Activated CD8-positive, alpha-beta memory T cell treated with anti-CD3 and anti-CD28 coated beads for 4 hours (primary cell): ENCODE measurements around the gene CCSER1.
"Not testable (repeated sequence)": the region's sequence is repeated elsewhere in the genome, so short reads cannot be mapped to it uniquely, and the experiment has no call there.

Source experiments
- DNase-seq, 2 donors: peaks; one replicate each; pipeline ENCODE4 v3.0.0-alpha.2; 2020; ENCODE audit warnings: low read depth in 2 of 2

CCSER1 gene

DNA sequence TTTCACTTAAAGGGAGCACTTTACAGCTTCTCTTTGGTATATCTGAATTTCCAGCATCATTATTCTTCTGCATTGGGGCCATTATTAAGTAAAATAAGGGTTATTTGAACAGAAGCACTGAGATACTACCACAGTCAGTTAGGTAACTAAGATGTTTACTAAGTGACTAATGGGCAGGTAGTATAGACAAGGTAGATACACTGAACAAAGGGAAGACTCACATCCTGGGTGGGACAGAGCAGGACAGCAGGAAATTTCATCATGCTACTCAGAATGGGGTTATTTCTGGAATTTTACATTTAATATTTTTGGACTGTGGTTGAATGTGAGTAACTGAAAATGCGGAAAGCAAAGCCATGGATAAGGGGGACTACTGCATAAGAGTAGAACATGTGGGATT lies 316.0 kb downstream of the CCSER1 start:
- no peak for DNase-seq

DNA sequence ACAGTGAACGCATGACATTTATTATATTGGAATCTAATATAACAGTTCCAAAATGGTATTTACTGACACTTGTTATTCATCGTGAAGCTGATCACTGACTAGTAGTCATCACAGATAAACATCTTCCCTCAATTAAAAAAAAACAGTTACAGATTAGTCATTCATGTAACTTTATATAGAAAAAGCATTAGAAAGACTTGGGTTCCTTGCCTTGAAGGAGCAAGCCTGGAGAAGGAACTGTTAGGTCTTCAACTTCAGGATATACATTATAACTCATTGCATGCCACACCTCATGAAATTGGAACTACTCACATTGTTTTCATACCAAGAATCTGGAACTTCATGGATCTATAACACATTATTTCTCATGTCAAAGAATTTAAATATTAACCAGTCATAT lies 317.7 kb downstream of the CCSER1 start:
- no peak for DNase-seq

DNA sequence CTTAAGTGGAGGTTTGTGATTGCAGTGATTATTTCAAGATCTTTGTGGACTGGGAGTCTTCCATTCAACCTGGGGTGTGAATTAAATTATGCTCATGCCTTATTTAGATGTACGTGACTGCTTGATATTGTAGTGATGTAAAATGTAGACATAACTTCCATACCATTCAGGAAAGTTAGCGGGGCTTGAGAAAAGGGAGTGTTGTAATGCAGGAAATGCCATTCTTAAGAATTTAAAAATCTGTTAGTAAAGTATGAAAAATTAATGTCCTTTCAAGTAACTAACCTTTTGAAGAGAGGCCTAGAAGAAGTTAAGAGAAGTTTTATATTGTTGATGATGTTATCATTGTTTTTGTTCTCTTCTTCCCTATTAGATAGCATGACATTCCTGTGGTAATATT lies 318.2 kb downstream of the CCSER1 start:
- DNase-seq = no peak

DNA sequence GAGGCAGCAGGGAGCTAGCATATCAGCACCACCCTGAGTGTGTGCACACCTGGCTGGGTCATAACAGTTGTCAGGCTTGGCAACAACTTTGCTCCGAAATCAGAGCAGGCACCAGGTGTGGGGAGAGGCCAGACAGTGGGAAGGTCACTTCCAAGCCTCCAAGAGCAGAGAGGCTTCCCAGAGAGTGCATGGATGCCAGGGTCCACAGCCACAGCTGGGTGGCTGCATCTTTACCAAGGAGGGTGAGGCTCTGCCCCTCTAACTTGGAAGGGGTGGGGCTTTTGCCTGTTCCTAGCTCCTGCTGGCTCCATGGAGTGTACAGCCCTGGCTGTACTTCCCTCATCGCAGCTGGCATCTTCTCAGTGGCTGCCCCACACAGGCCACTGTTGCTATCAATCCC lies 322.4 kb downstream of the CCSER1 start:
- DNase-seq = no peak

DNA sequence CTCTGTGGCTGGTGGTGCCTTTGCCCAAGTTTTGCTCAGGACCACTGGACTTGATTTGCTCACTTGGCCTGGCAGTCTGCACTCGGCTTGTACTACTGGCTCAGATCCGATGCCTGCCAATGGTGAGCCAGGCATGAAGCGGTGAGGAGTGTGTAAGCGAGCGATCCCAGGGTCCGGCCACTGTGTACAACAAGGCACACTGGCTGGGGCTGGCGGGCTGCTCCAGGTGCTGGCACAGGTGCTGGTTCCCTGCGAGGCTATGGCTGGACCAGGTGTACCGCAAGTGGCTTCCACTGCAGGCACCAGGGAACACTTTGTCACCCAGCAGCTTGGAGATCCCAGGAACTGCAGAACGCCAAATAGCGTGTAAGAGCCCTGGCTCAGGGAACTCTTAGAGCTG lies 329.7 kb downstream of the CCSER1 start:
- DNase-seq = no peak

DNA sequence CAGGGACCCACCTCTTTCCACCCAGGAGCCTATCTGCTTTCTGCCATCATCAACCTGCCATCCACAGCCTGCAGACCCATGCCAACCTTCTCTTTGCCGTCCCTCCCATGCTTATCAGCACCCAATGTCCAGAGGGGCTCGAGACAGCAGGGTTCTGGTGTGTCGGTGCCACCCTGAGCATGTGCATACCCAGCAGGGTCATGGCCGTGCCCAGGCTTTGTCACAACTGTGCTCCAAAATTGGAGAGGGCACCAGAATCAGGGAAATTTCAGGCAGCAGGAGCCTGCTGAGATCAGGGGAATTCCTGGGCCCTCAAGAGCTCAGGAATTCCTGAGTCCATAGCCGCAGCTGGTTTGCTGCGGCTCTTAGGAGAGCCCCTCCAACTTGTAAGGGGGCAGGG lies 330.6 kb downstream of the CCSER1 start:
- no peak for DNase-seq

DNA sequence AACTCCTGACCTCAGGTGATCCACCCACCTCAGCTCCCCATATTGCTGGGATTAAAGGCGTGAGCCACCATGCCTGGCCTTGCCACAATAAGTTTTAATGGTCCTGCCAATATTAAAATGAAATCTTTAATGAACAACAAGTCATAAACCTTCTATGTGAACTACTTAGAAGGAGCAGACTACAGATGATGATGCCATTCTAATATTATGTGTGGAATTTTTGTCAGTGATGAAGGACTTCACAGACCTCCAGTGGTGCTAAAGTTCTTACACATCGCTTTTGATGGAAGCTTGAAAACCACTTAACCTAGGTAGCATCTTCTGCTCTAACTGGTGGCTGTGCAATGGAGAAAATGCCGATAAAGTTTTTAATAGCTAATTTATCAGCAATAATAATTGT lies 331.4 kb downstream of the CCSER1 start:
- no peak for DNase-seq

DNA sequence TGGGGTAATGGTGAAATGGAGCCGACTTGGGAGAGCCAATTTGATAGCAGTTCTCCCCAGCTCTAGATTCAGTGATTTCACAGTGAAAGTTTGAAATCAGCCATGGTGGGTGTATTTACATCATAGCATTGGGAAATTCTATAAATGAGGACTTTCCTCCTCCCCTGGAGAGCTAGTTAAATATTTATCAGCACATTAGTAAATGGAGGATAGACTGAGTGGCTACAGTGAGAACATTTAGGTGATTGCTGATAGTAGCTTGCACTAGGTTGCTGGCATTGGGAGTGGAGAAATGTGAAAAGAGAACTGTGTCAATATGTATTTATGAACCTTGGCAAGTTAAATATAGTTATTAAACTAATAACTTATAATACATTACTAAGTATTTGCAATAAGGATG lies 347.3 kb downstream of the CCSER1 start:
- DNase-seq = no peak

DNA sequence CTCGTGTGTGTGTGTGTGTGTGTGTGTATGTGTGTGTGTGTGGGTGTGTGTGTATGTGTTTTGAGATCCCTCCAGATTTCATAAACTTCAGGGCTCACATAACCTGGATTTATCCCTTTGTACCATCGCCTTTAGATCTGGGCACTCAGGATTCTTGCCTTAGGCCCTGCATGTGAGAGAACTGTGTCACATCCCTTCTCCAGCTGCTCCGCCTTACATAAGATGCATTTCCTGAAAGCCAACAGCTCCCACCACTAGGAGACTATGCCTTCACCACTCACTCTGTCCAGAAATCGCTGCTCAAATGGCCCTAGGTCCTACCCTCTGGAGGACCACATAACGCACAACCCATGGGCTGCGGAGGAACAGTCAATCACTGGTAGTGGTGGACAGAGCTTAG lies 348.8 kb downstream of the CCSER1 start:
- no peak for DNase-seq

DNA sequence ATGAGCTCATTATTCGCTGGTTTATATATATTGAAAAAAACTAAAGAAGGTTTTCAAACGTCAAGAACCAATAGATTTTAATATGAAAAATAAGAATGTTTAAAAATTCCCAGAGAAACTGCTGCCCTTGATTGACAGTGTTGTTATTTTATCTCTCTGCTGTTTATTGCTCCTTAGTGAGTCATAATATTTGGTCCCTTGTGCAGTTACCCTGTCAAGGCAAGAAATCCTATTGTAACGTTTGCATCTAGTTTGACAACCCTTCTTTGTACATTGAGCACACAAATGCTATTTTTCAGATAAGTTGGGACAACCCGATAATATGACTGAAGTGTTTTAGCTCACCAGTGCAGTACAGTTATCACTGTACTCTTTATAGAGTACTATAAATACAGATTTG lies 349.4 kb downstream of the CCSER1 start:
- no peak for DNase-seq

DNA sequence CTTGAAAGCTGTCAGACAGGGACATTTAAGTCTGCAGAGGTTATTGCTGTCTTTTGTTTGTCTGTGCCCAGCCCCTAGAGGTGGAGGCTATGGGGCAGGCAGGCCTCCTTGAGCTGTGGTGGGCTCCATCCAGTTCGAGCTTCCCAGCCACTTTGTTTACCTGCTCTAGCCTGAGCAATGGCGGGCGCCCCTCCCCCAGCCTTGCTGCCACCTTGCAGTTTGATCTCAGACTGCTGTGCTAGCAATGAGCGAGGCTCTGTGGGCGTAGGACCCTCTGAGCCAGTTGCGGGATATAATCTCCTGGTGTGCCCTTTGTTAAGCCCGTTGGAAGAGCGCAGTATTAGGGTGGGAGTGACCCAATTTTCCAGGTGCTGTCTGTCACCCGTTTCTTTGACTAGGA lies 357.7 kb downstream of the CCSER1 start:
- DNase-seq = not testable (repeated sequence)

DNA sequence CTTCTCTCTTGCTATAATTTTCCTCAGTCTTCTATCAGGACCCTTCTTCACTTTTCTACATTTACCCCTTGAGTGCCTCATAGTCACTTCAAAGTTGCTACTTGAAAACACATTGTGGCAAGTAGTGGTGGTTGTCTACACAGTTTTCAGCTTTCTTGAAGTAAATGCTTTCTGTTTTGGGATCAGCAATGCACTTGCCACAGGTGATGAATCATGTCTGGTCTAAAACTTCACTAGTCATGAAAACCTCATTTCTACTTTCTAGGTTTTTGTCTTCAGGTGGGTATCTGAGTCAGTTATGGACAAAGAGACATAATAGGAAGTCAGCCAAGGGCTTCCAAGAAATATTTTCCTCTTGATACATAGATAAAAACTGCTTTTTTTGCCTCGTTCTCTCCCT lies 359.2 kb downstream of the CCSER1 start:
- no peak for DNase-seq

DNA sequence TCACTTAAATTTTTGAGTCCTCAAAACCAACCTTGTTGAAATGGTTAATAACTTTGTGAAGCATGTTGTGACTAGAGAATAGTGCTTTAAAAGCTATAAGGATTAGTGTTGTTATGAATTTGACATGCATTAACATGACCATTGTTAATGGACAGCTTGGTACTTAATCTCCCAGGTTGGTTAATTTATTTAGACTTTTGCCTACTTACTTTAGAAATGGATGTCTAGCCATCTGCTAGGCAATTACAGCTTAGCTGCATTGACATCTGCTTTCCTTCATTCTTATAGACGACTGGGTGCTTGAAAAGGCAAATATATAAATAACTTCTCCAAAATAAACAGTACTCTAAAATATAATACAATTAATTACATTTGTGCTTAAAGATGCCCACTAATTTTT lies 368.0 kb downstream of the CCSER1 start:
- no peak for DNase-seq

DNA sequence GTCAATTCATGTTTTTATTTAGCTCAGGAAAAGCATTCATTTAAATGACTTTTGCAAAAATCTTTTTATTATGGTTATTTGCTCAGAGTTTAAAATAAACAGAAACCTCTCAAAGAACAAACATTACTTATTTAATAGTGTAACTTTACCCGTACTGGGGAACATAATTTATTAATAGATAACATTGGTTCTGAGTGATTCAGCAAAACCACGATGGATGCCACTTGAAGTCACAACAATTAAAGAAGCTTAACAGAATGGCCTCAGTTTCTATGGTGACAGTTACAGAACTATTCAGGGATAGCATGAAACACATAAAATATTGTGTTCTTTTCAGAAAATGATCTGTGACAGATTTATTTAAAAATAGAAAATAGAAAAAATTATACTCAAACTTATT lies 368.7 kb downstream of the CCSER1 start:
- DNase-seq = no peak

DNA sequence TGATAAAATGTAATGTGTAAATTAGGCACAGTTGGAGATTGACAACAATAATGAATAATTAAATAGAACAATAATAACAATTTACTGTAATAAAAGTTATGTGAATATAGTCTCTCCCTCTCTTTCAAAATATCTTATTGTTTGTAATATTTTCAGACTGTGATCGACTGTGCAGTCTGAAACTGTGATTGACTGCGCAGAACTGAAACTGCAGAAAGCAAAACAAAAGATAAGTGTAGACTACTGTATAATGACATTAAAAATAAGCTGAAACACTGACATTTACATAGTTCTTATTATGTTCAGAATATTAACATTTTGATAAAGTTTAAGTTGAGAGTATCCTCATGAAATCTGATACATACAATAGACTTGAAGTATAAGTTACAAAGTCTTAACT lies 371.0 kb downstream of the CCSER1 start:
- no peak for DNase-seq

DNA sequence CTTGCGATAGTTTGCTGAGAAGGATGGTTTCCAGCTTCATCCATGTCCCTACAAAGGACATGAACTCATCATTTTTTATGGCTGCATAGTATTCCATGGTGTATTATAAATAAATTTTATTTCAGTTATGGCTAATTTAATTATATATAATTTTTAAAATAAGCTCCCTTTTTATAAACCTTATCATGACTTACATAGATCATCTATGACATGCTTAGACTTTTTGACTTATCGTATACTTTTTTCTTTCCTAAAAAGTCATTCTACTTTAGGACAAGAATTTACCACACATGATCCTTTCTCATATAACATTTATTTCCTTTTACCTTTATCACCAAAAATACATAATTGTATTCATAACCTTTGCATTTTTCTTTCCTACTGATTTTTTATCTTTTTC lies 376.5 kb downstream of the CCSER1 start:
- DNase-seq = no peak

DNA sequence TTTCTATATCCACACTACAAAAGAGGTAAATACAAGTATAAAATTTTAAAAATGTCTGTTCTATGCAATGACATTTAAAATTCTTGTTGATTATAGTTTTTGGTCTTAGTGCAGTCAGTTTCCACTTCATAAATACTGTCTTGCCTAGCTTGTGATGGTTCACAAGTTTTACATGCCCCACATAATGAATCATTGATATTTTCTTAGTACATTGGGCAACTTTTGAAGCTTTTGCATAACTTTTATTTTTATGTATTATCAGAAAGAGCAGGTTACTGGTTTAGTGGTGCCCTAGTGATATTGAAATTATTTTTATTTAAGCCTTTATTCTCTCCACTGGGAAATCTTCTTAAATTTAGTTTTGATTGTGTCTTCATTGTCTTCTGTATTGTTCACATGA lies 388.0 kb downstream of the CCSER1 start:
- DNase-seq = no peak

DNA sequence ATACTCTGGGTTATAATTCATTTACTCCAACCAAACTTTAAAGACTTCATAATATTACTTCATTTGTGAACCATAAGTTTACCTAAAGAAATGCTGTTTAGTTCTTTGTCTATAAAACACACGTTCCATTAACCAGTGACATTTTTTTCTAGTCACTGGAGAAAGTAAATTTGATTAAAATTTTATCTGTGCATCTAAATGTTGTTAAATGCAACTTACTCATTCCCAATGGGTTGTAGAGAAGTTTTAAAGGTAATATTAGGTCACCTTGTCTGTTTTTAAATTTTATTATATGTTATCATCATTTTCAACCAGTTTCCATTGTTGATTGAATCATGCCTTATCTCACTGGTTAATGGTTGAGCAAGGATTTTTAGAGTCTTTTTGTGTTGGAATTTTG lies 401.4 kb downstream of the CCSER1 start:
- no peak for DNase-seq

DNA sequence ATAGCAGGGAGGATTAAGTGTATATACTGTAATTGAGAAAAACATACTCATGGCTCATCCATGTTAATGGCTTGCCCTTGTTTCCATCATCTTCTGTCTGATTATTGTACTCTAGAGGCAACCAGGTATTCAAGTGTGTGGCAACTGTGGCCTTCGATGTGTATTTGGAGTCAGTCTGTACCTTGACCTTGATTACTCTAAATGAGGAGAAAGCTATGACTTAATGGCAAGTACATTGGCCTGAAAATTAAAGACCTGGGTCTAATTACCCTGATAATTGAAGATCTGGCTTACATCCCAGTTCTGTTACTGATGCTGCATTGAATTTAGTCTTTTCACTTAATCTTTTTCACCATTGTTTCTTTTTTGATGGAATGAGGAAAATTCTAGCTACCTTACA lies 409.2 kb downstream of the CCSER1 start:
- DNase-seq = no peak

DNA sequence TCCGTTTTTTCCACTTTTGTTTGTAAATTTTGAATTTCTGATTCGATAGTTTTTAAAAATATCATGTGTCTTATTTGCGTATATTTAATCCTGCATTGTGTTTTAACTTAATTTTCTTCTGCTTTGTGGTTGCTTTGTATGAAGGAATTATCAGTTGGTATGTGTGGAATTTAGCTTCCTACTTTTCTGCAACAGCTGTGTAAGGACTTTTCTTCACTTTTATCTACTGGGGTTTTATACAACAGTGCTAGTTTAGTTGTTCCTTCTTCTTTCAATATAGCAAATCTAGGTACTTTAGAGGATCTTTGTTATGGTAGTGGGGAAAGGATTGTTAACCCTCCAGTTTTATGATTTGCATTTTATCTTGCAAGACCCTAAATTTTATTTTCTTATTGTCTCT lies 410.3 kb downstream of the CCSER1 start:
- DNase-seq = no peak

DNA sequence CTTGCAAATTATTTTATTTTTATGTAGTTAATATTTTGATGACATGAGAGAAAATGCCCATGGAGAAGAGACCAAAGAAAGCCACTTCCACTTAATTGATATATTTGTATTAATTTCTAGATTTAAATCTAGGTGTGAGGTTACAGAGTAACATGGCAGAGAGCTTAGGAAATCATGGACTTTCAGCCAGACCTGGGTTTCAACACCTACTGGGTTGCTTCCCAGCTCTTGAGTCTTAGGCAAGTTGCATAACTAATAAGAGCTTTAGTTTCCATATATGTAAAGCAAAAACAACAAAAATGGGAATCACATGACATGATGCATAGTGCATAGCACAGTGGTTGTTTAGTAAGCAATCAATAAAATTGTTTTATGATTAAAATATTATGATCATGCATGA lies 413.3 kb downstream of the CCSER1 start:
- DNase-seq = no peak

DNA sequence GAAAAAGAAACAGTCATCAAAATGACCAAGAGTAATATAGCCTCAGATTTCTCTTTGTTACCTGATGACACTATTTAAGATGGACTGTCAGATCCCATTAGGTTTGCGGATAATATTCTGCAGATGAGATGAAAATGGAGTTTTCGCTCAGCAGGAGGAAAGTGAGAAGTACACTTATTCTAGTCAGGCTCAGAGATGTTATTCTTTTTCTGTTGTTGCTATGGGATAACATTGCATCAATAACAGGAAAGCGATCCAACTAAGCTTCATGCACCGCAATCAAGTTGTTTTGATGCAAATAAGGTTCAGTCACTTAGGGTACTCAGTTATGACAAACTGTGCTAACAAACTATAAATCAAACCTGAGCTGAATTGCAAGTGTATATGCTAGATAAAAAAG lies 415.0 kb downstream of the CCSER1 start:
- no peak for DNase-seq

DNA sequence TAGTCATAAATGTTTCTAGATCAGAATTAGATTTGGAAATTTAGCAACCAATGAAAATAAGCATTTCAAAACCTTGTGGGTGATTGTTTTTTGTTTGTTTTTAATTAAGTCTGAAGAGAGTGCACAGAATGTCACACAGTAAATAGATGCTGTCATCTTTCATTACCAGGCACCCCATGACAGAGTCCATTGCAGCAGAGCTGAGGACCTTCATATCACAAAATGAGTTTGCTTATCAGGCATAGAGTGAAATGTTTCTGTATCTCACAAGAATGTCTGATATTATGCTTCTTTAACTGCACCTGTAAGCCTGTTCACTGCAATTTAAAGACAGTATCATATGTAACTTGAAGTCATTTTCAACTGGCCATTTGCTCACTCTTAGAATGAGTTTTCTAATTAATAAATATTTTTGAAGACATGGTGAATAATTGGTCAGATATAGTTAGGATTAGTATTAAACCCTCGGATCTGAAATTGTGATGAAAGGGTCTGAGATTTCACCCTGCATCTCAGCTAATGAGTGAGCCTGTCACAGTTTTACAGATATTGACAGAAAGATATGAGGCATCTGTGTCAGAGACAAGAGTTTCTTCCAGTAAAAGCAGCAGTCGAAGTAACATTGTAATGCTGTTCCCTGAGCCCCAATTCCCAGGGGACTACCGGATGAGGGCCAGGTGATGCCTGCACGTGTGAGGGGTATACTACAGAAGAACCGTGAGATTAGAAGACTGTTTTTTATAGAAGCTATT lies 416.4 kb downstream of the CCSER1 start:
- DNase-seq = no peak

DNA sequence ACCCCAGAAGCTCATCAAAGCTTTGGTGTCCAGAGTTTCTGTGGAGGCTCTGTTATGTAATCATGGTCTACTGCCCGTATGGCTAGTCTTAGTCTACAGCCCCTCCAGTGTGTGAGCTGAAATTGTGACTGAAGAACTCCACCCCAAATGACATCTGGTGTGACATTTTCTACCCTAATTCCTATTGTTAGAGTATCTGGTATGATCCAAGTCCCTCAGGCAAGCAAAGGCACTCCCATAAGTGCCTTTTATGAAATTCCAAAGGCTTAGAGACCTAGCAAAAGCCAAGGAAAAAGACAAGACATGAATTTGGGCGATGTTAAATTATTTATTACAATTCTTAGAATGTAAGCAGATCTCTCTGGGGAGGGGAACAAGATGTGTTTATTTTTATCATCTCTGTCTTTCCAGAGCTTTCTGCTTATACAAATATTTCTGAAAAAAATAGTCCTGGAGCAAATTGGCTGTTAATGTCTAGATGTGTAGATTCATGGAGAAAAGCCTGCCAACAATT lies 417.4 kb downstream of the CCSER1 start:
- no peak for DNase-seq
